ENCODE measurements around the gene CAMK2B.

The CAMK2B gene

GRCh38 chr7:44261240-44261639 lies 64.2 kb downstream of the CAMK2B start:
- no peaks in the 10 kb centered on the region for H3K9me2 ChIP-seq (replicated peaks; ENCODE audit: insufficient read depth, low read length)
- TF ChIP-seq EZH2phosphoT487 (conservative IDR thresholded peaks at IDR 0.05; ENCODE audit: low read length), result no peak
- TF ChIP-seq CTCF (IDR thresholded peaks at IDR 0.05; ENCODE audit: insufficient read depth, low read length, poor library complexity, severe bottlenecking), result no peak
- no peak overlapping the region for H3K4me3 ChIP-seq (ENCODE audit: insufficient read depth, low read length, poor library complexity, severe bottlenecking)
- no peaks in the 10 kb centered on the region for H3K9me3 ChIP-seq (ENCODE audit: insufficient read depth, low read length)
- no peaks in the 10 kb centered on the region for H4K20me1 ChIP-seq (ENCODE audit: low read depth, low read length)
- no peaks in the 10 kb centered on the region for H3F3A ChIP-seq (ENCODE audit: insufficient read depth)
- H2AFZ ChIP-seq (ENCODE audit: low read depth, low read length, severe bottlenecking), result no peak overlapping the region
- no peak overlapping the region for H3K9ac ChIP-seq (ENCODE audit: low read length)
- no peaks in the 10 kb centered on the region for H3K36me3 ChIP-seq (ENCODE audit: low read length)
- H3K4me2 ChIP-seq (ENCODE audit: low read depth, low read length, poor library complexity, severe bottlenecking), result no peak overlapping the region
- H3K27ac ChIP-seq (ENCODE audit: low read depth, low read length), result no peak overlapping the region
- no peaks in the 10 kb centered on the region for H3K79me2 ChIP-seq (ENCODE audit: insufficient read depth, low read length)
- no peaks in the 10 kb centered on the region for H3K27me3 ChIP-seq (ENCODE audit: low read length)

- Histone ChIP-seq H2AFZ (ENCODE audit: low read depth, low read length, severe bottlenecking) (no peak overlapping the region), H3K9ac (ENCODE audit: low read length) (no peak overlapping the region)
Measured at GRCh38 chr7:44259547-44260457, 65.6 kb downstream of the CAMK2B start.

GRCh38 chr7:44258865-44259546 lies 66.4 kb downstream of the CAMK2B start:
- Histone ChIP-seq H3F3A (ENCODE audit: insufficient read depth) (no peaks in the 10 kb centered on the region), H3K9me3 (ENCODE audit: insufficient read depth, low read length) (no peaks in the 10 kb centered on the region), H3K9ac (ENCODE audit: low read length) (no peak overlapping the region), H3K4me2 (ENCODE audit: low read depth, low read length, poor library complexity, severe bottlenecking) (no peak overlapping the region), H3K4me3 (ENCODE audit: insufficient read depth, low read length, poor library complexity, severe bottlenecking) (no peak overlapping the region), H3K36me3 (ENCODE audit: low read length) (no peaks in the 10 kb centered on the region), H3K9me2 (replicated peaks; ENCODE audit: insufficient read depth, low read length) (no peaks in the 10 kb centered on the region), H2AFZ (ENCODE audit: low read depth, low read length, severe bottlenecking) (no peak overlapping the region), H4K20me1 (ENCODE audit: low read depth, low read length) (no peaks in the 10 kb centered on the region), H3K79me2 (ENCODE audit: insufficient read depth, low read length) (no peaks in the 10 kb centered on the region), H3K27ac (ENCODE audit: low read depth, low read length) (no peak overlapping the region), H3K27me3 (ENCODE audit: low read length) (no peaks in the 10 kb centered on the region)
- TF ChIP-seq CTCF (IDR thresholded peaks at IDR 0.05; ENCODE audit: insufficient read depth, low read length, poor library complexity, severe bottlenecking) (no peak), EZH2phosphoT487 (conservative IDR thresholded peaks at IDR 0.05; ENCODE audit: low read length) (no peak)

More at GRCh38 chr7:44259547-44260457, 65.6 kb downstream of the CAMK2B start:
- no peaks in the 10 kb centered on the region for H4K20me1 ChIP-seq (ENCODE audit: low read depth, low read length)
- no peaks in the 10 kb centered on the region for H3K27me3 ChIP-seq (ENCODE audit: low read length)
- no peaks in the 10 kb centered on the region for H3K9me3 ChIP-seq (ENCODE audit: insufficient read depth, low read length)
- H3K4me2 ChIP-seq (ENCODE audit: low read depth, low read length, poor library complexity, severe bottlenecking), result no peak overlapping the region
- no peaks in the 10 kb centered on the region for H3K36me3 ChIP-seq (ENCODE audit: low read length)
- H3K9me2 ChIP-seq (replicated peaks; ENCODE audit: insufficient read depth, low read length), result no peaks in the 10 kb centered on the region
- no peak for TF ChIP-seq CTCF (IDR thresholded peaks at IDR 0.05; ENCODE audit: insufficient read depth, low read length, poor library complexity, severe bottlenecking)
- TF ChIP-seq EZH2phosphoT487 (conservative IDR thresholded peaks at IDR 0.05; ENCODE audit: low read length), result no peak
- H3K79me2 ChIP-seq (ENCODE audit: insufficient read depth, low read length), result no peaks in the 10 kb centered on the region
- no peak overlapping the region for H3K4me3 ChIP-seq (ENCODE audit: insufficient read depth, low read length, poor library complexity, severe bottlenecking)
- H3F3A ChIP-seq (ENCODE audit: insufficient read depth), result no peaks in the 10 kb centered on the region
- no peak overlapping the region for H3K27ac ChIP-seq (ENCODE audit: low read depth, low read length)
